A549 (cell line): ENCODE measurements around the gene DUSP9.

Source experiments
- BCL3 ChIP-seq: fragments of >200 bp; sonication (Bioruptor Twin); formaldehyde crosslinking; IDR thresholded peaks from 3 replicates; pipeline ENCODE4 v1.6.1; 2016
- CTCF ChIP-seq: fragments of >200 bp; sonication (Bioruptor Twin); formaldehyde crosslinking; IDR thresholded peaks from 3 replicates; pipeline ENCODE4 v1.5.1; 2016
- ELK1 ChIP-seq: fragments of 150-350 bp; IDR thresholded peaks from 2 replicates; pipeline ENCODE4 v1.6.1; 2014; ENCODE audit warnings: low read depth, mild to moderate bottlenecking, low read length
- HDAC2 ChIP-seq: fragments of 200-600 bp; sonication (generic); IDR thresholded peaks from 2 replicates; pipeline ENCODE4 v1.6.1; 2016
- MYC ChIP-seq: IDR thresholded peaks from 2 replicates; pipeline ENCODE4 v1.6.1; 2012; ENCODE audit warnings: mild to moderate bottlenecking, inconsistent platforms, low read length, improper control_type of control experiment, borderline replicate concordance
- POLR2AphosphoS2 ChIP-seq: conservative IDR thresholded peaks from 2 replicates; pipeline ENCODE4 v1.6.1; 2012; ENCODE audit warnings: low read length, improper control_type of control experiment, inconsistent platforms
- RFX5 ChIP-seq: fragments of 450-650 bp; IDR thresholded peaks from 2 replicates; pipeline ENCODE4 v1.7.1; 2014; ENCODE audit warnings: antibody characterized with exemption, mild to moderate bottlenecking, moderate library complexity
- SMC3 ChIP-seq: fragments of >200 bp; sonication (Bioruptor Twin); formaldehyde crosslinking; IDR thresholded peaks from 3 replicates; pipeline ENCODE4 v1.6.1; 2018; ENCODE audit warnings: inconsistent platforms
- TP53 ChIP-seq: fragments of 250-450 bp; sonication (Bioruptor Pico); IDR thresholded peaks from 2 replicates; pipeline ENCODE4 v1.5.0; 2021; ENCODE audit warnings: mild to moderate bottlenecking, moderate library complexity
- USF2 ChIP-seq: fragments of 450-650 bp; IDR thresholded peaks from 2 replicates; pipeline ENCODE4 v1.6.1; 2014; ENCODE audit warnings: antibody characterized with exemption
- ZNF302 ChIP-seq: fragments of 250-450 bp; sonication (Bioruptor Pico); IDR thresholded peaks from 2 replicates; pipeline ENCODE4 v1.9.0; 2021; ENCODE audit warnings: inconsistent platforms, mild to moderate bottlenecking, moderate library complexity

- TF ChIP-seq RFX5 (no peak), ZNF302 (CRISPR knock-in tag) (no peak), ELK1 (no peak), USF2 (no peak), BCL3 (no peak), SMC3 (no peak), POLR2AphosphoS2 (no peak), MYC (no peak), CTCF (peak; percentile 31), HDAC2 (no peak), TP53 (CRISPR knock-in tag) (no peak)
These were observed 2.3 kb downstream of the DUSP9 start for GRCh38 chrX:153649178-153649914.
